Stimulated activated CD8-positive, alpha-beta memory T cell treated with anti-CD3 and anti-CD28 coated beads, Interleukin-7, amount 100 ng/mL, for 1 hour (primary cell): ENCODE measurements around the gene ELF2.
"Not testable (repeated sequence)": the region's sequence is repeated elsewhere in the genome, so short reads cannot be mapped to it uniquely, and the experiment has no call there.

ENCODE experiments used
- DNase-seq, 2 donors: peaks; one replicate each; pipeline ENCODE4 v3.0.0-alpha.2; 2020; ENCODE audit warnings: low read depth in 2 of 2

ELF2 gene

GRCh38 chr4:139144161-139144859 is 32.7 kb downstream of the ELF2 start:
- no peak for DNase-seq

GRCh38 chr4:139142980-139143379 is 34.0 kb downstream of the ELF2 start:
- no peak for DNase-seq

GRCh38 chr4:139142087-139142486 is 34.9 kb downstream of the ELF2 start:
- no peak for DNase-seq

DNA sequence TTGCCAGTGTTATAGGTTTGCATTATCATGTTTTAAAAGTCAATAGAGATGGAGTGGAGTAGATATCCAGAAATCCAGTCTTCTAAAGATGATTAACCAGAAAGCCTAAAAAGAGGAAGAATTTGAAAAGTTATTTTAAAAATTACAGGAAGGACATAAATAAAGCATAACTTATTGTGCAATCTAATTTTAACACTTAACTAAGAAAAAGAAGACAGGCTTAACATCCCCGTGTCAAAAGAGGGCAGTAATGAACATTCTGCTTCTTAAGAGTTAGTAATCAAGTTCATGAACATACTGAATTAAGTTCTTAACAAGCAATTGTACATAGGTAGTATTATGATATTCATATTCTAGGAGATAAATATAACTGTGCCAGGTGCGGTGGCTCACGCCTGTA is 39.3 kb downstream of the ELF2 start:
- no peak for DNase-seq

DNA sequence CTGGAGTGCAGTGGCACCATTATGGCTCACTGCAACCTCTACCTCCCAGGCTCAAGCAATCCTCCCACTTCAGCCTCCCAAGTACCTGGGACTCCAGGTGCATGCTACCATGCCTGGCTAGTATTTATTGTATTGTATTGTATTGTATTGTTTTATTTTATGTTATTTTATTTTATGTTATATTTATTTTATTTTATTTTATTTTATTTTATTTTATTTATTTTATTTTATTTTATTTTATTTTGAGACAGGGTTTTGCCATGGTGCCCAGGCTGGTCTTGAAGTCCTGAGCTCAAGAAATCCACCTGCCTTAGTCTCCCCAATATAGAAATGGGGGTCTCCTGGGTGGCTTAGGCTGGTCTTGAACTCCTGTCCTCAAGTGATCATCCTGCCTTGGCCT is 42.6 kb downstream of the ELF2 start:
- no peak for DNase-seq

- no peak for DNase-seq
These were observed 45.7 kb downstream of the ELF2 start for GRCh38 chr4:139131209-139131870.

DNA sequence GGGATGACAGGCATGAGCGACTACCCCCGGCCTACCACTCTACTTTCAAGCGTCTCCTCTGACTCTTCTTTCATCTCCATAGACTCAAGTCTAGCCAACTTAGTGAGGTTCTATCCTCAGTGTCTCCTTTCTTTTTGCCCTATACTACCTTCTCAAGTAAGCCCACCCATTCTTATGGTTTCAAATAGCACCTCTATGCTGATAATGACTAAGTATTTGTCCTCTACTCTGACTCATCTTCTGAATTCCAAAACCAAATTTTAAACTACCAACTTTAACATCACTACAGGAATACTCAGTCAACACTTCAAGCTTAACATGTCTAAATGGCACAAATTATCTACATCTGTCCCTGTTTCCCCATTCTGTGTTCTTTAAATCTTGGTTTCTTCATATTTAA is 47.8 kb downstream of the ELF2 start:
- no peak for DNase-seq

GRCh38 chr4:139126898-139127297 is 50.1 kb downstream of the ELF2 start:
- DNase-seq = no peak

DNA sequence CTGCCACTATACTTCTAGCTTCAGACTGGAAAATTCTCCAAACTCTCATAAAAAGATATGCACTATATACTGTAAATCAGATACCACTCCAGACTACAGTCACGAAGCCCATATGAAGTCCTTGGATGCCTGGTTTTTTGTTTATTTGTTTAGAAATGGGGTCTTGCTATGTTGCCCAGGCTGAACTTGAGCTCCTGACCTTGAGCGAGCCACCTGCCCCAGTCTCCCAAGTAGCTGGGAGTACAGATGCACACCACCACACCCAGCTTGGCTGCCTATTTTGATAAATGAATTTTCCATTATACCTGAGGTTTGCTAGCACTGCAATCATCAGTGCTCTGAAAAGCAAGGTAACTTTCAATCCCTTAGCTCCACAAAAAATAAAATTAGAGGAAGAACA is 53.1 kb downstream of the ELF2 start:
- no peak for DNase-seq

- no peak for DNase-seq
These were observed 58.7 kb downstream of the ELF2 start for GRCh38 chr4:139118365-139118764.

DNA sequence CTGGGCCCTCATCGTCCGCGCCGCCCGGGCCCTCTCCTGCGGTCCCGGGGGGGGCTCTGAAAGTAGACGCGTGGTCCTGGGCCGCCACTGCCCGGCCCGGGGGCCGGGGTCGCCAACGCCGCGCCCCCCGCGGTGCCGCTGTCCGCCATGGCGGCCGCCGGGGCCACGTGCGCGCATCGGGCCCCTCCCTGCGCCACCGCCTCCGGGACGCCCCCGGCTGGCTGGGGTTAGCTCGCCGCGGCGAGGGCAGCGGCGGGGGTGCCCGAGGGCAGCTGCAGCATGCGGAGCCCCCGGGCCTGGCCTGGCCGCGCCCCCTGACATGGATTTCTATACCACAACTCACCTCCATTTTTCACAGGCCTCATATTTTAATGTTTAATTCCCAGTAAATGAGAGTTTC is 61.8 kb downstream of the ELF2 start:
- DNase-seq = no peak

DNA sequence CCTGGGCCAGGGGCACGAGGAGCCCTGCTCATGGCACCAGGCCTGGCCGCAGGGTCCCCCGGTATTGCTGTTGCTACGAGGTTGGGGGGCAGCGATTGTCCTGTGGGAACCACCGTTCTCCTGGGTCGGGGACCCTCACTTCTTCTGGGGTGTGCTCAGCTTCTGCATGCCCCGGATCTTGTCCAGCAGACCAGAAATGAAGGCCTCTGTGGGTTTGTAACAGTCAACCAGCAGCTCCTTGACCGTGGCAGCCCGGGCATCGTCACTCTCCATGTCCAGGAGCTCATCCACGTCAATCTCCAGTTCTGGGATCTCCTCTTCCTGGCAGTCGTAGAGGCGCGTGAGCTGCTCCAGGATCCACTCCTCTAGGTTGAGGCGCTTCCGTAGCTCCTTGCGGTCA is 62.2 kb downstream of the ELF2 start:
- not testable (repeated sequence) for DNase-seq

- no peak for DNase-seq
These were observed 64.4 kb downstream of the ELF2 start for GRCh38 chr4:139112650-139113049.

GRCh38 chr4:139108567-139109128 is 68.4 kb downstream of the ELF2 start:
- no peak for DNase-seq

GRCh38 chr4:139099366-139099982 is 77.5 kb downstream of the ELF2 start:
- peak; percentile 40 to 45 for DNase-seq

- no peak for DNase-seq
These were observed 84.7 kb downstream of the ELF2 start for GRCh38 chr4:139092271-139092670.

DNA sequence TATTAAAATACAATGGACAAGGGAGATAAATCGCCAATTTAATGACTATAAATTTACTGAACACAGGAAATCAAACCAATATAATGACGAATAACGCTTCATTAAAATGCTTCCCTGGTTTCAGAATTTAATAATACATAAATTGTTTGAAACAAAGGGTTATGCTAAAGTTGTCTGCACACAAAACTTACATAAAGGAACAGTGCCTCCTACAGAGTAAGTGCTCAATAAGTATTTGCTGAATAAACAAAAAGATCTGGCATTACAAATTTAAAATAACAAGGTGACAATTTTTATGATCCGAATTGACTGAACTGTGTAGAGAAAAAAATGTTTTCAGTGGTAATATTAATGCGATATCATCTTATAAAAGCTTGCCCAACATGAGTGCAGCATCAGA is 91.9 kb downstream of the ELF2 start:
- no peak for DNase-seq

DNA sequence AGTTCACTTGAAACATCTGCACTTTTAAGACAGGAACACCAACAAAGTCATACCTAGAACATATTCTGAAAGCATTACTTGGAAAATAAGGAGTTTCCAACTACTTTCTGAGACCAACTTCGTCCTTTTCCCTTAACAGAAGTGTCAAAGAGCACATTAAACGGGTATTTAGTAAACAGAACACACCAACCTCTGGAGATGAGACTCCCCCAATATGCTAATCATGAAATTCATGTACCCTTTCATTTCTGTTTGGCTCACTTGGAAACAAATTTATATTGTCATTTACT is 92.3 kb downstream of the ELF2 start:
- no peak for DNase-seq

GRCh38 chr4:139083956-139084803 is 92.8 kb downstream of the ELF2 start:
- peak; percentile 48 to 59 for DNase-seq

- DNase-seq = peak in 1 of 2 donors; percentile 33
These were observed 93.4 kb downstream of the ELF2 start for GRCh38 chr4:139083607-139083955.

DNA sequence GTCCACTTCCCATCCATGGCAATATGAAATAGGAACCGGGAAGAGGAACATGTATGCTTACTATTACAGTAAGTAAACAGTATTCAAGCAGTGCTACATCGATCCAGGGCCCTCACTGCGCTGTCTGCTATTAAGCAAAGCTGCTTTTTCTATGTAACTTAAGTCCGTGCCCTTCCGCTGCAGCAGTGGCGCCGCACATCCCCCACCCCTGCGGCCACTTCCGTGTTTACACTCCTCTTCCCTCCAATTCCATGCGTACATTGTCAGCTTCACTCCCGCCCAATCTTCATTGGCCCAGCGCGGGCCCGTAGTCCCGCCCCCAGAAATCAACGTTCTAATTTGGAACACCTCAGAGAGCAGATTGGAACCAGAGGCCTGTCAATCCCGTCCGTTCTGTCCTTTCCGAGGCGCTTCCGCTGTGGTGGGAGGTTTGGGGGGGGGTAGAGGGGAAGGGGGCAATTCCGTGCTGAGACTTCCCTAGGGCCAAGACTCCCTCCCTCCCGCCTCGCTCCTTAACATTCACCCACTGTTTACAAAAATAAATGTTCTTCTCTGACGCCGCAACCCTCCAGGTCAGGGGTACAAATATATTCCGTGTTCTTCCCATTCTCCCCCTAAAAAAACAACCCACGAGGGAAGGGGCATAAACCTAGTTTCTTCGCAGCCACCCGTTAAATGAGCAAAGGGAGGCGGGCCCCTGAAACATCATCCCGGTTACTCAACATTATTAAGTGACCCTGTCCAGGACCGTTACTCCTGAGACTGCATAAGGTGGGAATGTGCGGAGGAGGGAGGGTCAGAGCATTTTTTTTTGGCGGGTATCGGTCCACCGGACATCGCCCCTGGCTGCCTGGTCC is 94.0 kb downstream of the ELF2 start:
- peak; percentile 72 to 80 for DNase-seq
